Pancreas (tissue), 10 donors: Measurements from ENCODE around the gene FHIP1B. TPM values are rescaled to one million over a fixed set of nuclear protein-coding genes. Genes with fewer than 3 reads are reported as not detected.

Experiments used
- ATAC-seq, 4 donors: fragments of 200-7000 bp; cut with Tn5 transposase; one replicate each; pipeline versions ENCODE4 v1.8.0 to v1.9.1; 2020; ENCODE audit warnings: mild to moderate bottlenecking in 4 of 4, moderate library complexity in 4 of 4
- DNase-seq, 6 donors: peaks; one replicate each; pipeline ENCODE4 v3.0.0-alpha.2; 2020
- FAIRE-seq: peaks from 2 replicates; lab custom pipeline; 2012; peaks lifted over from hg19 to GRCh38; lab: Jason Lieb, UNC
- H3K27ac ChIP-seq, 4 donors: fragments of 200-600 bp; sonication (generic); 1 replicate in 3 of 4; 2 replicates in 1 of 4; pipeline versions ENCODE4 v1.5.0 to v1.8.0; 2020
- H3K27me3 ChIP-seq, 4 donors: fragments of 200-600 bp; one replicate each; pipeline ENCODE4 v1.8.0; 2021
- H3K36me3 ChIP-seq, 3 donors: fragments of 200-600 bp; sonication (generic) in 1 of 3; one replicate each; pipeline versions ENCODE4 v1.5.0 to v1.8.0; 2020 to 2021
- H3K4me1 ChIP-seq, 3 donors: fragments of 200-600 bp; one replicate each; pipeline ENCODE4 v1.8.0; 2021
- H3K4me3 ChIP-seq, 4 donors: fragments of 200-600 bp; sonication (generic) in 2 of 4; one replicate each; pipeline versions ENCODE4 v1.5.0 to v1.8.0; 2020 to 2021
- H3K9me3 ChIP-seq, 4 donors: fragments of 200-600 bp; one replicate each; pipeline ENCODE4 v1.8.0; 2021
- WGBS, 2 donors: extraction: QIAGEN DNeasy Blood & Tissue Kit; methylation state at CpG; one replicate each; pipeline ENCODE4 v1.1.7; 2013; 5-methylcytosine and 5-hydroxymethylcytosine counted together
- intact Hi-C, 3 donors: fragments of 100-400 bp; cut with DNase I; formaldehyde crosslinking; loops; one replicate each; pipeline versions ENCODE4 v1.11.1 to v1.14.2; 2022
- polyA plus RNA-seq, 2 donors: library from polyadenylated mRNA; stranded (reverse); fragments of 200-250 nt; gene quantifications; one replicate each; pipeline ENCODE4 v1.2.3, GENCODE V29; 2013
- total RNA-seq, 6 donors: library from RNA; stranded (reverse); fragmentation: NEBNext Ultra II Directional in 4 of 6; extraction: Animal tissue kit (Norgen Biotek cat#: 25700) in 4 of 6; gene quantifications; one replicate each; pipeline versions ENCODE4 v1.2.1 to v1.2.4, GENCODE V29; 2021 to 2023
- TF ChIP-seq, protein P1 (sequence below), 4 donors: fragments of 200-600 bp; sonication (generic) in 3 of 4; IDR thresholded peaks; one replicate each; pipeline versions ENCODE4 v1.5.0 to v1.8.0; 2021; ENCODE audit warnings: antibody characterized with exemption in 4 of 4
- donor health status: healthy with polysubstance abuse.
- donor health status: DM: no; HTN: no; CAD: no; lungs with moderate emphysema.
- donor health status: DM: no; HTN: no; CAD: no.
- donor health status: control.
- donor health status: control.
- donor health status: Bipolar disorder and iron deficiency.
- donor health status: DM: yes; HTN: yes; CAD: no.
- donor health status: DM: no; HTN: no; CAD: no.
- donor health status: DM: no; HTN: no; CAD: no.
- donor health status: DM: yes; HTN: yes; CAD: no.

The FHIP1B gene
- total and polyA plus RNA-seq, 8 donors, result 13.0 to 82.9 (median 19.6) TPM

- ATAC-seq, result peak in 2 of 4 donors; percentile 0 to 3
Observed at GRCh38 chr11:6233984-6234386, 451 bp downstream of the FHIP1B start.

DNA sequence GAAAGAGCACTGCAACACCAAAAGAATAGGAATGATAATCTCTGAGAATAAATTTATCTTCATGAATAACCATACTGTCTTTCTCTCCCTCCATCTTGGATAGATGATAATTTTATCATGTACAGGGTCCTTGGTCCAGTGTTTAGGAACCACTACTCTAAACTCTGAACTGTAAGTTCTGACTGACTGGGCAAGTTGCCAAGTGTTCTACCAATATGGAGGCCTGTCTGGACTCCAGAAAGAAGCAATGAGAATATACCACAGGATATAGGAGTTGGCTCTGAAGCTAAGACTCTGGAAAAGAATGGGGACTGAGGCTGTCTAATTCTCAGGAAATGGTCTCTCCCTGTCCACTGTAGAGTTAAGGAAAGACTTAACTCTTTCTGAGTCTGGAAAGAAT, 1.5 kb downstream of the FHIP1B start:
- Histone ChIP-seq H3K36me3 (no peaks in the 10 kb centered on the region), H3K27ac (no peak overlapping the region), H3K27me3 (no peaks in the 10 kb centered on the region), H3K9me3 (no peaks in the 10 kb centered on the region), H3K4me3 (no peak overlapping the region), H3K4me1 (peaks cover 0 to 12% (median 7%) of the 10 kb centered on the region in 3 donors)
- FAIRE-seq (no peak), ATAC-seq (no peak), DNase-seq (no peak)
- intact Hi-C loops, result no loop called here
- TF ChIP-seq, protein P1, sequence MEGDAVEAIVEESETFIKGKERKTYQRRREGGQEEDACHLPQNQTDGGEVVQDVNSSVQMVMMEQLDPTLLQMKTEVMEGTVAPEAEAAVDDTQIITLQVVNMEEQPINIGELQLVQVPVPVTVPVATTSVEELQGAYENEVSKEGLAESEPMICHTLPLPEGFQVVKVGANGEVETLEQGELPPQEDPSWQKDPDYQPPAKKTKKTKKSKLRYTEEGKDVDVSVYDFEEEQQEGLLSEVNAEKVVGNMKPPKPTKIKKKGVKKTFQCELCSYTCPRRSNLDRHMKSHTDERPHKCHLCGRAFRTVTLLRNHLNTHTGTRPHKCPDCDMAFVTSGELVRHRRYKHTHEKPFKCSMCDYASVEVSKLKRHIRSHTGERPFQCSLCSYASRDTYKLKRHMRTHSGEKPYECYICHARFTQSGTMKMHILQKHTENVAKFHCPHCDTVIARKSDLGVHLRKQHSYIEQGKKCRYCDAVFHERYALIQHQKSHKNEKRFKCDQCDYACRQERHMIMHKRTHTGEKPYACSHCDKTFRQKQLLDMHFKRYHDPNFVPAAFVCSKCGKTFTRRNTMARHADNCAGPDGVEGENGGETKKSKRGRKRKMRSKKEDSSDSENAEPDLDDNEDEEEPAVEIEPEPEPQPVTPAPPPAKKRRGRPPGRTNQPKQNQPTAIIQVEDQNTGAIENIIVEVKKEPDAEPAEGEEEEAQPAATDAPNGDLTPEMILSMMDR (IDR thresholded peaks at IDR 0.05), result no peak

More at GRCh38 chr11:6233984-6234386, 451 bp downstream of the FHIP1B start:
- peak overlapping the region; percentile 70 to 75 (median 72) for H3K4me3 ChIP-seq
- peaks cover 0 to 12% (median 7%) of the 10 kb centered on the region in 3 donors for H3K4me1 ChIP-seq
- H3K27me3 ChIP-seq, result no peaks in the 10 kb centered on the region
- no peaks in the 10 kb centered on the region for H3K9me3 ChIP-seq
- TF ChIP-seq, protein P1 (IDR thresholded peaks at IDR 0.05), result no peak
- H3K36me3 ChIP-seq, result no peaks in the 10 kb centered on the region
- peak overlapping the region; percentile 45 to 59 (median 46) for H3K27ac ChIP-seq
- peak in 1 of 6 donors; percentile 14 for DNase-seq
- WGBS, 2 donors, result 0 to 1% methylated on average over 10 of the region's 10 CpGs
- intact Hi-C loops, result no loop called here
- no peak for FAIRE-seq

DNA sequence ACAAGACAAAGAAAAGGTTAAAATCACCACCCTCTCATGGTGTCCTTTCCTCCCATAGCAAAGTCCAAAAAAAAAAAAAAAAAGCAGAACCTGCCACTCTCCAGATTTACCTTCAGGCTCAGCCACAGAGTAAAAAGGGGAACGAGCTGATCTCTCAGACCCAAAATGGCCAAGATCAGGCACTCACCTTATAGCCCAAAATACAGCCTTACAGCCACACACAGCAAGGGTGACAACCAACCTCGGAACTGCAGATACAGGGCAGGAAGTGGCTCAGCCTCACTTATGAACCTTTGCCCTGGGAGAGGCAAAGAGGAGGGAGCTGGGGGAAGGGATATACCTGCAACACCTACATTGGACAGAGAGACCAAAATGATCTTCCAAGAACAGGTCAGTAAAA, 4.5 kb downstream of the FHIP1B start:
- WGBS, 2 donors, result 31 to 39% methylated on average over 2 of the region's 2 CpGs
- FAIRE-seq (no peak), ATAC-seq (no peak), DNase-seq (no peak)
- intact Hi-C loops, result no loop called here
- Histone ChIP-seq H3K4me1 (peaks cover 0 to 12% (median 7%) of the 10 kb centered on the region in 3 donors), H3K36me3 (no peaks in the 10 kb centered on the region), H3K4me3 (no peak overlapping the region), H3K9me3 (no peaks in the 10 kb centered on the region), H3K27ac (no peak overlapping the region), H3K27me3 (no peaks in the 10 kb centered on the region)
- TF ChIP-seq, protein P1 (IDR thresholded peaks at IDR 0.05), result no peak

GRCh38 chr11:6228520-6228919, 5.9 kb downstream of the FHIP1B start:
- 42 to 70% methylated on average over 3 of the region's 3 CpGs for WGBS, 2 donors
- H3K36me3 ChIP-seq, result peaks cover 0 to 6% (median 0%) of the 10 kb centered on the region in 3 donors
- H3K27me3 ChIP-seq, result no peaks in the 10 kb centered on the region
- no peak overlapping the region for H3K27ac ChIP-seq
- peaks cover 0 to 9% (median 5%) of the 10 kb centered on the region in 3 donors for H3K4me1 ChIP-seq
- intact Hi-C loops, result no loop called here
- H3K4me3 ChIP-seq, result no peak overlapping the region
- TF ChIP-seq, protein P1 (IDR thresholded peaks at IDR 0.05), result no peak
- no peak for FAIRE-seq
- DNase-seq, result no peak
- no peak for ATAC-seq
- H3K9me3 ChIP-seq, result no peaks in the 10 kb centered on the region

- ATAC-seq (no peak), FAIRE-seq (no peak), DNase-seq (no peak)
- Histone ChIP-seq H3K4me3 (no peak overlapping the region), H3K27ac (no peak overlapping the region), H3K27me3 (no peaks in the 10 kb centered on the region), H3K36me3 (peaks cover 0 to 19% (median 10%) of the 10 kb centered on the region in 3 donors), H3K4me1 (peaks cover 0 to 3% (median 0%) of the 10 kb centered on the region in 3 donors), H3K9me3 (no peaks in the 10 kb centered on the region)
- intact Hi-C loops, result no loop called here
- TF ChIP-seq, protein P1 (IDR thresholded peaks at IDR 0.05), result no peak
- 59 to 68% methylated on average over 2 of the region's 2 CpGs for whole genome bisulfite sequencing, 2 donors
Observed at GRCh38 chr11:6225896-6226295, 8.5 kb downstream of the FHIP1B start.
